Measurements from ENCODE around the gene MAOA. TPM values are rescaled to one million over a fixed set of nuclear protein-coding genes. Genes with fewer than 3 reads are reported as not detected.
A peak's percentile ranks its signal among the peaks of the same experiment; 100 is the strongest.

MAOA gene
- total RNA-seq, 1 donor from 2014 or later, result 1.8 TPM

DNA sequence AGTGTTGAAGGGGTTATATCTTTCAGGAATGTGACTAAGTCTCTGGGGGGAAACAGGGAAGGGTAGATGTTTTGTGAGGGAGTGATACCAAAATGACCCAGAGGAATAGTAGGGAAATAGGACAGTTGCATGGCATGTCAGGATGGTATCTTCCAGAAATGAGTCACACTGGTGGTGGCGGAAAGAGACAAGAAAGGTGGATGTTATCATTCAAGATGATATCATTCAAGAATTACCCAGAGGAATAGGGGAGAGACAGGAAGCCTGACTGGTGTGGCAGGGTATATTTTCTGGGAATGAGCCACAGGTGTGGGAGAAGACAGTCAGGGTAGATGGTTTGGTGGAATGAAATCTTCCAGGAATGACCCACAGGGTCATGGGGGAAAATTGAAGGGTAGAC lies 61.1 kb downstream of the MAOA start:
- no peak overlapping the region for H3K4me2 ChIP-seq (ENCODE audit: low read length)
- no peaks in the 10 kb centered on the region for H3K27me3 Mint-ChIP-seq (ENCODE audit: low read depth, unreplicated experiment)
- no peak overlapping the region for H3K27ac ChIP-seq (ENCODE audit: low read depth, low read length)
- no peaks in the 10 kb centered on the region for H3K9me3 ChIP-seq (ENCODE audit: insufficient read depth, low read depth, low read length)
- no peak overlapping the region for H2AFZ ChIP-seq (ENCODE audit: low read depth, low read length)
- no peak overlapping the region for H3K4me3 Mint-ChIP-seq (ENCODE audit: unreplicated experiment)
- no peaks in the 10 kb centered on the region for H3K9me3 Mint-ChIP-seq (ENCODE audit: unreplicated experiment)
- no peaks in the 10 kb centered on the region for H3K79me2 ChIP-seq (ENCODE audit: insufficient read depth, low read length)
- H3K36me3 ChIP-seq (ENCODE audit: insufficient read depth, low read length), result no peaks in the 10 kb centered on the region
- TF ChIP-seq EZH2 (IDR thresholded peaks at IDR 0.05; ENCODE audit: insufficient read depth, low read length), result no peak
- TF ChIP-seq, protein P1, sequence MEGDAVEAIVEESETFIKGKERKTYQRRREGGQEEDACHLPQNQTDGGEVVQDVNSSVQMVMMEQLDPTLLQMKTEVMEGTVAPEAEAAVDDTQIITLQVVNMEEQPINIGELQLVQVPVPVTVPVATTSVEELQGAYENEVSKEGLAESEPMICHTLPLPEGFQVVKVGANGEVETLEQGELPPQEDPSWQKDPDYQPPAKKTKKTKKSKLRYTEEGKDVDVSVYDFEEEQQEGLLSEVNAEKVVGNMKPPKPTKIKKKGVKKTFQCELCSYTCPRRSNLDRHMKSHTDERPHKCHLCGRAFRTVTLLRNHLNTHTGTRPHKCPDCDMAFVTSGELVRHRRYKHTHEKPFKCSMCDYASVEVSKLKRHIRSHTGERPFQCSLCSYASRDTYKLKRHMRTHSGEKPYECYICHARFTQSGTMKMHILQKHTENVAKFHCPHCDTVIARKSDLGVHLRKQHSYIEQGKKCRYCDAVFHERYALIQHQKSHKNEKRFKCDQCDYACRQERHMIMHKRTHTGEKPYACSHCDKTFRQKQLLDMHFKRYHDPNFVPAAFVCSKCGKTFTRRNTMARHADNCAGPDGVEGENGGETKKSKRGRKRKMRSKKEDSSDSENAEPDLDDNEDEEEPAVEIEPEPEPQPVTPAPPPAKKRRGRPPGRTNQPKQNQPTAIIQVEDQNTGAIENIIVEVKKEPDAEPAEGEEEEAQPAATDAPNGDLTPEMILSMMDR (IDR thresholded peaks at IDR 0.05; ENCODE audit: insufficient read depth, low read depth, low read length), result no peak
- H4K20me1 ChIP-seq (ENCODE audit: insufficient read depth, low read length), result no peaks in the 10 kb centered on the region
- no peaks in the 10 kb centered on the region for H3K4me1 Mint-ChIP-seq (ENCODE audit: low read depth, unreplicated experiment)
- H3K36me3 Mint-ChIP-seq (ENCODE audit: low read depth, unreplicated experiment), result no peaks in the 10 kb centered on the region
- DNase-seq (ENCODE audit: low read depth) (no peak), FAIRE-seq (peak; percentile 41)
- no peak overlapping the region for H3K4me3 ChIP-seq (ENCODE audit: insufficient read depth, low read depth, low read length)
- H3K27ac Mint-ChIP-seq (ENCODE audit: unreplicated experiment), result no peak overlapping the region
- no peaks in the 10 kb centered on the region for H3K27me3 ChIP-seq (ENCODE audit: insufficient read depth, low read length)
- H3K9ac ChIP-seq (ENCODE audit: low read length), result no peak overlapping the region
- no peaks in the 10 kb centered on the region for H3K4me1 ChIP-seq (ENCODE audit: insufficient read depth, low read length)

DNA sequence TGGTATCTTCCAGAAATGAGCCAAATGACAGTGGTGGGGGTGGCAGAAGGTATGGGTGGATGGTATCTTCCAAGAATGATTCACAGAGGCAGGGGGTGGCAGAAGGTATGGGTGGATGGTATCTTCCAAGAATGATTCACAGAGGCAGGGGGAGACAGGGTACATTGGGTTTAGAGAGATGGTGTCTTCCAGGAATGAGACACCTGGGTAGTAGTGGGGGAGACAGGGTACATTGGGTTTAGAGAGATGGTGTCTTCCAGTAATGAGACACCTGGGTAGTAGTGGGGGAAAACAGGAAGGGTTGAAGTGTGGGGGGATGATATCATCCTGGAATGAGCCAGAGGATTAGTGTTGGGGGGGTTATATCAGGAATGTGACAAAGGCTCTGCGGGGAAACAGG lies 62.0 kb downstream of the MAOA start:
- FAIRE-seq (peak; percentile 80), DNase-seq (ENCODE audit: low read depth) (no peak)
- no peaks in the 10 kb centered on the region for H3K36me3 ChIP-seq (ENCODE audit: insufficient read depth, low read length)
- no peak overlapping the region for H3K4me3 Mint-ChIP-seq (ENCODE audit: unreplicated experiment)
- no peaks in the 10 kb centered on the region for H3K36me3 Mint-ChIP-seq (ENCODE audit: low read depth, unreplicated experiment)
- no peaks in the 10 kb centered on the region for H3K9me3 Mint-ChIP-seq (ENCODE audit: unreplicated experiment)
- no peaks in the 10 kb centered on the region for H3K4me1 Mint-ChIP-seq (ENCODE audit: low read depth, unreplicated experiment)
- no peaks in the 10 kb centered on the region for H3K79me2 ChIP-seq (ENCODE audit: insufficient read depth, low read length)
- H3K4me1 ChIP-seq (ENCODE audit: insufficient read depth, low read length), result no peaks in the 10 kb centered on the region
- no peak overlapping the region for H3K4me2 ChIP-seq (ENCODE audit: low read length)
- no peaks in the 10 kb centered on the region for H3K27me3 Mint-ChIP-seq (ENCODE audit: low read depth, unreplicated experiment)
- H3K4me3 ChIP-seq (ENCODE audit: insufficient read depth, low read depth, low read length), result no peak overlapping the region
- no peak for TF ChIP-seq EZH2 (IDR thresholded peaks at IDR 0.05; ENCODE audit: insufficient read depth, low read length)
- TF ChIP-seq, protein P1 (IDR thresholded peaks at IDR 0.05; ENCODE audit: insufficient read depth, low read depth, low read length), result no peak
- H2AFZ ChIP-seq (ENCODE audit: low read depth, low read length), result no peak overlapping the region
- no peak overlapping the region for H3K9ac ChIP-seq (ENCODE audit: low read length)
- no peaks in the 10 kb centered on the region for H3K9me3 ChIP-seq (ENCODE audit: insufficient read depth, low read depth, low read length)
- H3K27ac Mint-ChIP-seq (ENCODE audit: unreplicated experiment), result no peak overlapping the region
- no peak overlapping the region for H3K27ac ChIP-seq (ENCODE audit: low read depth, low read length)
- no peaks in the 10 kb centered on the region for H3K27me3 ChIP-seq (ENCODE audit: insufficient read depth, low read length)
- H4K20me1 ChIP-seq (ENCODE audit: insufficient read depth, low read length), result no peaks in the 10 kb centered on the region

DNA sequence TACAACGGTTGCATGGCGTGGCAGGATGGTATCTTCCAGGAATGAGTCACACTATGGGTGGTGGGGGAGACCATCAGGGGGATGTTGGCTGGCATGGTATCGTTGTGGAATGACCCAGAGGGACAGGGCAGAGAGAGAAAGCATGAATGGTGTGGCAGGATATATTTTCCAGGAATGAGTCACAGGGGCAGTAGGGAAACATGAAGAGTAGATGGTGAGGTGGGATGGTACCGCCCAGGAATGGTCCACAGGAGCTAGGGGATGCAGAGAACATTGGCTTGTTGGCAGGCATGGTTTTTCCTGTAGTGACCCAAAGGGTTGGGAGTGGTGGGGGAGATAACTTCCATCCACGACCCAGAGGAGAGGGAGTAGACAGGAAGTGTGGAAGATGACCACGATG lies 62.4 kb downstream of the MAOA start:
- no peak overlapping the region for H3K9ac ChIP-seq (ENCODE audit: low read length)
- H3K4me2 ChIP-seq (ENCODE audit: low read length), result no peak overlapping the region
- no peaks in the 10 kb centered on the region for H3K9me3 Mint-ChIP-seq (ENCODE audit: unreplicated experiment)
- H3K79me2 ChIP-seq (ENCODE audit: insufficient read depth, low read length), result no peaks in the 10 kb centered on the region
- no peak for FAIRE-seq
- H3K4me3 ChIP-seq (ENCODE audit: insufficient read depth, low read depth, low read length), result no peak overlapping the region
- no peaks in the 10 kb centered on the region for H3K36me3 ChIP-seq (ENCODE audit: insufficient read depth, low read length)
- TF ChIP-seq, protein P1 (IDR thresholded peaks at IDR 0.05; ENCODE audit: insufficient read depth, low read depth, low read length), result no peak
- TF ChIP-seq EZH2 (IDR thresholded peaks at IDR 0.05; ENCODE audit: insufficient read depth, low read length), result no peak
- H3K4me1 Mint-ChIP-seq (ENCODE audit: low read depth, unreplicated experiment), result no peaks in the 10 kb centered on the region
- no peak for DNase-seq (ENCODE audit: low read depth)
- no peaks in the 10 kb centered on the region for H3K27me3 Mint-ChIP-seq (ENCODE audit: low read depth, unreplicated experiment)
- H3K4me3 Mint-ChIP-seq (ENCODE audit: unreplicated experiment), result no peak overlapping the region
- H3K27me3 ChIP-seq (ENCODE audit: insufficient read depth, low read length), result no peaks in the 10 kb centered on the region
- no peaks in the 10 kb centered on the region for H3K9me3 ChIP-seq (ENCODE audit: insufficient read depth, low read depth, low read length)
- no peaks in the 10 kb centered on the region for H3K36me3 Mint-ChIP-seq (ENCODE audit: low read depth, unreplicated experiment)
- no peaks in the 10 kb centered on the region for H4K20me1 ChIP-seq (ENCODE audit: insufficient read depth, low read length)
- H3K4me1 ChIP-seq (ENCODE audit: insufficient read depth, low read length), result no peaks in the 10 kb centered on the region
- no peak overlapping the region for H2AFZ ChIP-seq (ENCODE audit: low read depth, low read length)
- H3K27ac Mint-ChIP-seq (ENCODE audit: unreplicated experiment), result no peak overlapping the region
- H3K27ac ChIP-seq (ENCODE audit: low read depth, low read length), result no peak overlapping the region
